SK-N-SH (cell line): Measurements from ENCODE around the gene MYH10.

ENCODE experiments used
- CHD2 ChIP-seq: fragments of 150-350 bp; IDR thresholded peaks from 2 replicates; pipeline ENCODE4 v1.6.1; 2018; ENCODE audit warnings: low read length; ENCODE audit not compliant: partially characterized antibody
- EP300 ChIP-seq, 2 experiments: IDR thresholded peaks; 2 replicates each; pipeline versions ENCODE4 v1.4.0 to v1.6.1; 2012; ENCODE audit warnings: borderline replicate concordance in 1 of 2, low read depth in 1 of 2, low read length in 1 of 2
- MXI1 ChIP-seq: IDR thresholded peaks from 2 replicates; pipeline ENCODE4 v1.6.1; 2012; ENCODE audit warnings: mild to moderate bottlenecking, low read depth, low read length, improper control_type of control experiment
- POLR2AphosphoS5 ChIP-seq: IDR thresholded peaks from 2 replicates; pipeline ENCODE4 v1.6.1; 2012; ENCODE audit warnings: low read depth, low read length
- RAD21 ChIP-seq: IDR thresholded peaks from 2 replicates; pipeline ENCODE4 v1.6.1; 2012; ENCODE audit warnings: mild to moderate bottlenecking, low read length
- SMC3 ChIP-seq: IDR thresholded peaks from 2 replicates; pipeline ENCODE4 v1.6.1; 2012; ENCODE audit warnings: low read depth, low read length, improper control_type of control experiment
- TAF1 ChIP-seq: IDR thresholded peaks from 2 replicates; pipeline ENCODE4 v1.6.1; 2012; ENCODE audit warnings: low read depth, mild to moderate bottlenecking, low read length, moderate library complexity, borderline replicate concordance
- TF ChIP-seq, protein P1 (sequence below): fragments of 200-600 bp; sonication (generic); IDR thresholded peaks from 2 replicates; pipeline ENCODE4 v1.6.1; 2017; ENCODE audit warnings: antibody characterized with exemption, mild to moderate bottlenecking, moderate library complexity
- TF ChIP-seq, protein P2 (sequence below): fragments of 150-350 bp; IDR thresholded peaks from 2 replicates; pipeline ENCODE4 v1.6.1; 2017; ENCODE audit warnings: antibody characterized with exemption, low read length, low read depth, borderline replicate concordance
- TF ChIP-seq, protein P3 (sequence below): IDR thresholded peaks from 2 replicates; pipeline ENCODE4 v1.4.0; 2012; ENCODE audit warnings: low read depth, borderline replicate concordance
- TF ChIP-seq, protein P4 (sequence below): IDR thresholded peaks from 2 replicates; pipeline ENCODE4 v1.4.0; 2012; ENCODE audit warnings: low read depth
- TF ChIP-seq, protein P5 (sequence below): IDR thresholded peaks from 2 replicates; pipeline ENCODE4 v1.4.0; 2012; ENCODE audit warnings: low read depth, borderline replicate concordance

DNA sequence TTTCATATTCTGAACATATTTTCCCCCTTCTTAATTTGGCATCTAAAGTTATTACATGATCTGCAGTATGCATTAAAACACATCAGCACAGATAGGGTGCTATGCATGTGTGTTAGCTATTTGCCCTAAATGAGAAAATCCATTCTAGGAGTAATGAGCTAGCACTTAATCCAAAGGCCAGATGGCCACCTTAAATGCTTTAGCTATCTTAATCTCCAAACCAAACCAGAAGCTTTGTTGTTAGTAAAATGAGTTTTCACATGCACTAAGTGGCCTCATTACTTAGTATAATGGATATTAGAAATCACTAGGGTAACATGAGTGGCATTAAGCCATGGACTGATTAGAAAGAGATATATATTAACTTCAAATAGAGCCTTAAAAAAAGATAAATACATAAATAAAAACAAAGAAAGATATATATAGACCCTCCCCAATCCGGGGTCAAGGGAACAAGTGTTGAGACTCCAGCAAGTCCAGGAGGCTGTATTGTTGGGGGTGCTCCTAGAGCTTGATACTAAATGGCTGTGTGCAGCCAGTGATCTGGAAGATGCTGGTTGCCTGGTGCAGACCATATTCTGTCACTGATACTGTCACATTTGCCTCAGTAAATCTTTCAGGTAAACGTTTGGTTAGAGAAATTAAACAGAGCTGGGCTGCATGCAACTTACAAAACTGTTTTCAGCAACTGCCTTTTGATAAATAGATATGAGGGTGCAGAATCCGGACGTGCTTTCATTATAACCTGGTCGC lies 67.3 kb downstream of the MYH10 start:
- TF ChIP-seq, protein P1, sequence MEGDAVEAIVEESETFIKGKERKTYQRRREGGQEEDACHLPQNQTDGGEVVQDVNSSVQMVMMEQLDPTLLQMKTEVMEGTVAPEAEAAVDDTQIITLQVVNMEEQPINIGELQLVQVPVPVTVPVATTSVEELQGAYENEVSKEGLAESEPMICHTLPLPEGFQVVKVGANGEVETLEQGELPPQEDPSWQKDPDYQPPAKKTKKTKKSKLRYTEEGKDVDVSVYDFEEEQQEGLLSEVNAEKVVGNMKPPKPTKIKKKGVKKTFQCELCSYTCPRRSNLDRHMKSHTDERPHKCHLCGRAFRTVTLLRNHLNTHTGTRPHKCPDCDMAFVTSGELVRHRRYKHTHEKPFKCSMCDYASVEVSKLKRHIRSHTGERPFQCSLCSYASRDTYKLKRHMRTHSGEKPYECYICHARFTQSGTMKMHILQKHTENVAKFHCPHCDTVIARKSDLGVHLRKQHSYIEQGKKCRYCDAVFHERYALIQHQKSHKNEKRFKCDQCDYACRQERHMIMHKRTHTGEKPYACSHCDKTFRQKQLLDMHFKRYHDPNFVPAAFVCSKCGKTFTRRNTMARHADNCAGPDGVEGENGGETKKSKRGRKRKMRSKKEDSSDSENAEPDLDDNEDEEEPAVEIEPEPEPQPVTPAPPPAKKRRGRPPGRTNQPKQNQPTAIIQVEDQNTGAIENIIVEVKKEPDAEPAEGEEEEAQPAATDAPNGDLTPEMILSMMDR: no peak
- TF ChIP-seq POLR2AphosphoS5 (no peak), RAD21 (0 out of 2 replicates have a peak, but pooled peaks have one; percentile 2), SMC3 (no peak), EP300 (IDR thresholded peaks at IDR 0.05; ENCODE audit: borderline replicate concordance in 1 of 2, low read depth in 1 of 2, low read length in 1 of 2) (peak in 1 of 2 experiments; percentile 79; a peak in 1 of 4 replicates), CHD2 (peak; percentile 51), MXI1 (no peak), TAF1 (no peak)
- TF ChIP-seq, protein P2, sequence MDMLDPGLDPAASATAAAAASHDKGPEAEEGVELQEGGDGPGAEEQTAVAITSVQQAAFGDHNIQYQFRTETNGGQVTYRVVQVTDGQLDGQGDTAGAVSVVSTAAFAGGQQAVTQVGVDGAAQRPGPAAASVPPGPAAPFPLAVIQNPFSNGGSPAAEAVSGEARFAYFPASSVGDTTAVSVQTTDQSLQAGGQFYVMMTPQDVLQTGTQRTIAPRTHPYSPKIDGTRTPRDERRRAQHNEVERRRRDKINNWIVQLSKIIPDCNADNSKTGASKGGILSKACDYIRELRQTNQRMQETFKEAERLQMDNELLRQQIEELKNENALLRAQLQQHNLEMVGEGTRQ: no peak
- TF ChIP-seq, protein P3, sequence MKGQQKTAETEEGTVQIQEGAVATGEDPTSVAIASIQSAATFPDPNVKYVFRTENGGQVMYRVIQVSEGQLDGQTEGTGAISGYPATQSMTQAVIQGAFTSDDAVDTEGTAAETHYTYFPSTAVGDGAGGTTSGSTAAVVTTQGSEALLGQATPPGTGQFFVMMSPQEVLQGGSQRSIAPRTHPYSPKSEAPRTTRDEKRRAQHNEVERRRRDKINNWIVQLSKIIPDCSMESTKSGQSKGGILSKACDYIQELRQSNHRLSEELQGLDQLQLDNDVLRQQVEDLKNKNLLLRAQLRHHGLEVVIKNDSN: no peak
- TF ChIP-seq, protein P4, sequence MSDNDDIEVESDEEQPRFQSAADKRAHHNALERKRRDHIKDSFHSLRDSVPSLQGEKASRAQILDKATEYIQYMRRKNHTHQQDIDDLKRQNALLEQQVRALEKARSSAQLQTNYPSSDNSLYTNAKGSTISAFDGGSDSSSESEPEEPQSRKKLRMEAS: no peak
- TF ChIP-seq, protein P5, sequence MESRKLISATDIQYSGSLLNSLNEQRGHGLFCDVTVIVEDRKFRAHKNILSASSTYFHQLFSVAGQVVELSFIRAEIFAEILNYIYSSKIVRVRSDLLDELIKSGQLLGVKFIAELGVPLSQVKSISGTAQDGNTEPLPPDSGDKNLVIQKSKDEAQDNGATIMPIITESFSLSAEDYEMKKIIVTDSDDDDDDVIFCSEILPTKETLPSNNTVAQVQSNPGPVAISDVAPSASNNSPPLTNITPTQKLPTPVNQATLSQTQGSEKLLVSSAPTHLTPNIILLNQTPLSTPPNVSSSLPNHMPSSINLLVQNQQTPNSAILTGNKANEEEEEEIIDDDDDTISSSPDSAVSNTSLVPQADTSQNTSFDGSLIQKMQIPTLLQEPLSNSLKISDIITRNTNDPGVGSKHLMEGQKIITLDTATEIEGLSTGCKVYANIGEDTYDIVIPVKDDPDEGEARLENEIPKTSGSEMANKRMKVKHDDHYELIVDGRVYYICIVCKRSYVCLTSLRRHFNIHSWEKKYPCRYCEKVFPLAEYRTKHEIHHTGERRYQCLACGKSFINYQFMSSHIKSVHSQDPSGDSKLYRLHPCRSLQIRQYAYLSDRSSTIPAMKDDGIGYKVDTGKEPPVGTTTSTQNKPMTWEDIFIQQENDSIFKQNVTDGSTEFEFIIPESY: no peak
